ENCODE results near the gene FBXO24.

The FBXO24 gene

DNA sequence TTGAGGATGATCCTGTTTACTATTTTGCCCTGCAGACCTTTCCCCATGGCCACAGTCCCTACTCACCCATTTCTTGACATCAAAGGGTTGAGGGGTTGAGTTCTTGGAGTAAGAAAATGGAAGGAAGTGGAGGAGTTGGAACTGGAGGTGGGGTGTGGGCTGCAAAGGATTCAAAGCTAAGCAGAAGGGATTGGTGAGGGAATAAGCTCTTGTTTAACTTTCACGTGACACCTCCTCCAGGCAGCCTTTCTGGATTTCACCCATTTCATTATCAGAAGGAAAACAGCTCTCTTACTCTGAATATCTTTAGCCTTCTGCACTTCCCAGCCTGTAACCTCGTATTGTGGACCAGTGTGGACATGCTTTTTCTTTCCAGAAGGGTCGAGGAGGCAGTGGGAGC is 39.9 kb downstream of the FBXO24 start:
- no peak for DNase-seq

- DNase-seq: peak; percentile 82 to 91 (median 88)
Observed at GRCh38 chr7:100626530-100627237, 40.6 kb downstream of the FBXO24 start.

- DNase-seq: no peak
Observed at GRCh38 chr7:100627238-100627549, 41.1 kb downstream of the FBXO24 start.

DNA sequence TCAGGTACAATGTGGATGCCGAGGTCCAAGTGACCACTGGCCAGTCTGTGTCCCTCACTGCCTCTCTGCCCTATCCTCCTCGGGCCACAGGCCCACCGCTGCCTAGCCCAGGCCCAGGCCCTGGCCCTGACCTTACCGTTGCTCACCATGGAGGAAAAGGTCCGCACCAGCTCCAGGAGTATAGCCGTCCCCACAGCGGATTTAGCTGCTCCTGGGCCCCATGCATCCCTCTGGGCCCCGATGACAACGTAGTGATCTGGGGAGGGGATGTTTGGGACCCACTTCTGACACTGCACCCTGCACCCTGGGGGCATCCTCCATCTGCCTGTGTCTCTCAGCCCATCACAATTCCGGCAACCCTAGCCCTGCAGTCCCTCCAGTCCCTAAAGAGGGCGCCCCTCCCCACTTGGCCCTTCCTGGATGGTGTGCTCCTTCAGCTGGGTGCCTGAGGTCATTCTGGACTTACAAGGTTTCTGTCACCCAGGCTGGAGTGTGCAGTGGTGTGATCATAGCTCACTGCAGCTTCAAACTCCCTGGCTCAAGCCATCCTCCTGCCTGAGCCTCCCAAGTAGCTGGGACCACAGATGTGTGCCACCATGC is 43.1 kb downstream of the FBXO24 start:
- no peak for DNase-seq

GRCh38 chr7:100630066-100630465 is 43.9 kb downstream of the FBXO24 start:
- DNase-seq: no peak

- DNase-seq: peak in 5 of 6 experiments; percentile 16 to 48 (median 47)
Observed at GRCh38 chr7:100632951-100633717, 47.0 kb downstream of the FBXO24 start.

DNA sequence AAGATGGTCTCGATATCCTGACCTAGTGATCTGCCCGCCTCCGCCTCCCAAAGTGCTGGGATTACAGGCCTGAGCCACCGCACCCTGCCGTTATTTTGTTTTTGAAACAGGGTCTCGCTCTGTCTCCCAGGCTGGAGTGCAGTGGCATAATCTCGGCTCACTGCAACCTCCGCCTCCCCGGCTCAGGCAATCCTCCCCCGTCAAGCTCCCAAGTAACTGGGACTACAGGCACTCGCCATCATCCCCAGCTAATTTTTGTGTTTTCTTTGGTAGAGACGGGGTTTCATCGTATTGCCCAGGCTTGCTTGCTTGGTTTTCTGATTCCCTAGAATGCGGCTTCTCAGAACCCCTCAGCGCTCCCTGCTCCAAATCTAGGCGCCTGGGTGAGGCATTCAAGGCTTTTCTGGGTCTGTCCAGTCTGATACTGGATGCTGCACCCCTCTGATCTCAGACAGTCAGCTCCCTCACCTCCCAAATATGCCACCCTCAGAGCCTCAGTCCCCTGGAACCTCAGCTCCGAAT is 53.9 kb downstream of the FBXO24 start:
- DNase-seq: no peak

DNA sequence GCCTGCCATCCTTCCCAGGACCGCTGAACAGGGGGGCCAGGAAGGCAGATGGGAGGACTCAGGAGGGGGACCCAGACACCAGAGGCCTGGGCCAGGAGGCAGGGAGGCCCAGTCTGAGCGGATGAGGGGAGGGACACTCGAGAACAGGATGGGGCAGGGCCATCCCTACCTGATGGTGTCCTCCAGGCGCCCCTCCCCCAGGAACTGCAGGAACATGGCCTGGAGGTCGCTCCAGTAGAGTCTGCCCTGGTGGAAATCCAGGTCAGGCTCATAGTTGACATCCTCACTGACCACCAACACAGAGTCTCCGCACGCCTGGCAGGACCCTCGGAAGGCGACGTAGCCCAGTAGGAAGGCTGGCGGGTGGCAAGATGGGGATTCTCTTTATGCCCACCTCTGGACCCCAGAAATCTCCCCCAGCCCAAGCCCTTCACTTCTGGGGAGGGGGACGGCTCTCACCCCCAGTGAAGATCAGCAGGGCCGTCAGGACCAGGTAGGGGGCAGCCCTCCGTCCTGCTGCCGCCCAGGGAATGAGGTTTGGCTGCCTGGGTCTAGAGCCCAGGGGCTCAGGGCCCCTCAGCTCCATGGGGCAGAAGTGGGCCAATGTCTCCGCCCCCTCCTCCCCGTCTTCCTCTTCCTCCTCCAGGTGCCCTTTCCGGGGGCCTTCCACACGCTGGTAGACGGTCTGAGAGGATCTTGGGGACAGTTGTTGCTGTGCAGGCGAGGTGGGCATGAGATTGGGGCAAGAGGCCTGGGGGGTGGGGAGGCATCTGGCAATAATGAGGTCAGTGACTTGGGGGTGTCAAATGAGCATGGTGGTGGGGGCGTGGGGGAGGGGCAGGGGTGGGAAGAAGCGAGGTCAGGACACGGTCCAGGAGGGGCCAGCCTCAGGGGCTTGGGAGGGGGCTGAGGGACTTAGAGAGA is 54.7 kb downstream of the FBXO24 start:
- no peak for DNase-seq

GRCh38 chr7:100641463-100641859 is 55.3 kb downstream of the FBXO24 start, which contains the start of gene TFR2:
TFR2 (minus strand) TSS chr7:100641552; CDS start chr7:100641509, 43 bp downstream.
- no peak for DNase-seq

DNA sequence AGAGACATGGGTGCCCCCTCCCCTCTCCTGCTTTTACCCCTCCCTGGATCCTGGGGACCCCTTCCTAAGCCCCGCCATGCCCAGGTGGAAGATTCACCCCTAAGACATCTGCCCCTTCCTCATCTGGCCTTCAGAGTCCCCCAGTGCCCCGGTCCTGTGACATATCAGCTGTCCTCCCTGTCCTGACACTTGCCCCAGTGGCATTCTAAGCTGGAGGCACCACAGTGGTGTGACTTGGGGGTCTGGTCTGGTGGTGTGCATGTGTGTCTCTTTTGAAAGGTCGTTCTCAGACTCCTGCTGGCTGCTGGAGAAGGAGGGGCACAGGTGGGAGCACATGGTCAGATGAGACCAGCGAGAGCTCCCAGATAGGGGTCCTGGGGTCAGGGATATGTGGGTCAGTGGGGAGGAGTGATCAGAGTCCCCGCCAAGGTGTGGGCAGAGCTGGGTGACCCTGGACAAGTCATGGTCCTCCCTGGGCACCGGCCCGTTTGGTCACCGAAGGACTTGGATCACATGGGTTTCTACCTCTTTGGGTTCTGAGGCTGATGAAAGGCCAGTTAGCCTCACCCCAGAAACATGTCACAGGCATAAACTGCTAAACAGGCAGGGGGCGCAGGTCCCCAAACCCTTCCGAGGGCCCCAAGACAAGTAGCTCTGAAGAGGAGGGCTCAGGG is 55.9 kb downstream of the FBXO24 start:
- no peak for DNase-seq

- DNase-seq: no peak
Observed at GRCh38 chr7:100642534-100642907, 56.4 kb downstream of the FBXO24 start.

- DNase-seq: no peak
Observed at GRCh38 chr7:100649826-100650565, 63.9 kb downstream of the FBXO24 start.
